CD1c-positive myeloid dendritic cell (primary cell): ENCODE results near the gene ACAD10.

Experiments used
- DNase-seq: peaks from one replicate; pipeline ENCODE4 v3.0.0-alpha.2; 2016; ENCODE audit errors: extremely low spot score

The ACAD10 gene

DNA sequence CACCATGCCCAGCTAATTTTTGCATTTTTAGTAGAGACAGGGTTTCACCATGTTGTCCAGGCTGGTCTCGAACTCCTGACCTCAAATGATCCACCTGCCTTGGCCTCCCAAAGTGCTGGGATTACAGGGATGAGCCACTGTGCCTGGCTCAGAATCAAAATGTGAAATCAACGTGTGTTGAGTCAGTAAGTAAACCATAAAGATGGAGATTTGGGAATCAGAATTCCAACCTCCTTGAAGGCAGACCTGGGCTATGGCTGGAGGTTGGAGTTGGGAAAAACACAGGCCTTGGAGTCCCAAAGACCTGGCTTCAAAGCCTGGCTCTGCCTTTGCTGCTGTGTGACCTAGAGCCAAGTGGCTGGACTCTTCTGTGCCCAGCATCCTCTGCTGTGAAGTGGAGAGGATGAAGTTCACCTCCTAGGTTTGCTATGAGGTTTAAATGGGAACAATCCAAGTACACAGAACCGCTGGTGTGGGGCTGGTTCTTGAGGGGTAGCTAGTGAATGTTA, 91.0 kb downstream of the ACAD10 start:
- DNase-seq = no peak

DNA sequence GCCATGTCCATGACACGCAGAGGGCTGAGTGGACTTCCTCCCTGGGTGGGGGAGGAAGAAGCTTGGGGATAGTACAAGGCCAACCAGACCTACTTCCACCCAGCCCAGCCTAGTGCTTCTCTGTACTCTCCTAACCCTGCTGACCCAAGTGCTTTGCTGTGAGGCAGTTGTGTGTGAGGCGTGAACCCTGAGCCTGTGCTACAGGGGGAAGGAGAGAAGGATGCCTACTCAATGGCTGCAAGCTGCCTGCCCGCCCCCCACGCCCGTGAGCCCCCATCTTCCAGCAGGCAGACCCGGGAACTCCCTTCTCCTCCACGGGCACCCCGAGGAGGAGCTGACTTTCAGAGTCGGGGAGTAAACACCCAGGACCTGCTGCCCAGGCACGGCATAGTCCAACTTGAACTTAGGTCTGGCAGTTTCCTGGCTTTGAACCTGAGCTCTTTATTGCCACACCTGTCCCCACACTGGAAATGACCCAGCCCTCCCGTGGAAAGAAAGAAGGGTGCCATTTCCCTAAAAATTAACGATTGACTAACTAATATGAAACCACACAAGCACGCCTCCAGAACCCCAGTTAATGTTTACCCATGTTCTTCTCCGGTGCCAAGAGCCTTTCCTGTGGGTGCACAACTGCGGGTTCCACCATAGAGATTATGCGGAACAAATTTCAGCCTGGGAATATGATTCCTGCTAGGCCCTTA, 91.6 kb downstream of the ACAD10 start:
- DNase-seq = peak; percentile 80

DNA sequence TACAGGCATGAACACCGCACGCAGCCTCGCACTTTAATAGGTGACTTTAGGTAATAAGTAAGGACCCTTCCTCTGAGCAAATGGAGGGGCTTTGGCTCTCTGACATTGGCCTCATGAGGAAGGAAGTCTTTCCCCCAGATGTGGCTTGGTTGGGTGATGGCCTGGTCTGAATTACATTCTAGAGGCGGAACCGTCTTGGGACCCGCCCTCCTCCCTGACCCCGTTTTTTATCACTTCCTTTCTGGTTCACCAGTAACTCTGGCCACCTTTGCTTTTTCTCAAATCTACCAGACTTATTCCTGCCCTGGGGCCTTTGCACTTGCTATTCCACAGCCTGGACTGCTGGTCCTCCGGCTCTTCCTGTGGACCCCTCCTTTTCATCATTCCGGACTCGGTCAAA, 94.3 kb downstream of the ACAD10 start:
- DNase-seq = peak; percentile 14

DNA sequence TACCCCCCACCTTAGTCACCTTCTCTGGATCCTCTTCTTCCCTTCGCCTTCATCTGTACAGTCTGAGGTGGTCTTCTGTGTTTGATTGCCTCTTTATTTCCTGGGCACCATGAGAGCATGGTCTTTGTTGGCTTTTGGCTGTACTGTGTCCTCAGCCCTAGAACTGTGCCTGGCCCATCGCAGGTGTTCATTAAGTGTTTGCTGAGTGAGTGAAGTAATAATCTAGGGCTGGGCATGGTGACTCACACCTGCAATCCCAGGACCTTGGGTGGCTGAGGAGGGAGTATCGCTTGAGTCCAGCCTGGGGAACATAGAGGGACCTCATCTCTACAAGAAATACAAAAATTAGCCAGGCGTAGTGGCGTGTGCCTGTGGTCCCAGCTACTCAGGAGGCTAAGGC, 94.8 kb downstream of the ACAD10 start:
- no peak for DNase-seq

DNA sequence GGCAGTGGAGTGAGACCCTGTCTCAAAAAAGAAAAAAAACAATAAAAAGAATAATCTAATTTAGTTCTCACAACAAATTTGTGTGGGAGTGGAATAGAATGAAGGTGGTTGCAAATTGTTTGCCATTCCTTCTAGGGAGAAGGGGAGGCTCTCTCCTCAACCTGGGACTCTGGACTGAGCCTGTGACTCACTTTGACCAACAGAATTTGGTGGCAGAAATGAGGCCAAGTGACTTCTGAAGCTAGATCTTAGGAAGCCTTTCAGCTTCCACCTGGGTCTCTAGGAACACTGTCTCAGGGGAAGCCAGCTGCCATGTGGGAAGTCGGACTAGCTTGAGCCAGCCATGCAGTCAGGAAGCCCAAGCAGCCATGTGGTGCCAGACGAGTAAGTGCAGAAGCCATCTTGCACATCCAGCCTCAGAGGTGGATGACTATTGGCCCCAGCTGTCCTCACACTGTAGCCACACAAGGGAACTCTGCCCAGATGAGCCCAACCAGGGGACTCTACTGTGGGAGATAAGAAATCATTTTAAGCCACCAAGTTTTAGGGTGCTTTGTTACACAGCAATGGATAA, 95.3 kb downstream of the ACAD10 start:
- DNase-seq = no peak

DNA sequence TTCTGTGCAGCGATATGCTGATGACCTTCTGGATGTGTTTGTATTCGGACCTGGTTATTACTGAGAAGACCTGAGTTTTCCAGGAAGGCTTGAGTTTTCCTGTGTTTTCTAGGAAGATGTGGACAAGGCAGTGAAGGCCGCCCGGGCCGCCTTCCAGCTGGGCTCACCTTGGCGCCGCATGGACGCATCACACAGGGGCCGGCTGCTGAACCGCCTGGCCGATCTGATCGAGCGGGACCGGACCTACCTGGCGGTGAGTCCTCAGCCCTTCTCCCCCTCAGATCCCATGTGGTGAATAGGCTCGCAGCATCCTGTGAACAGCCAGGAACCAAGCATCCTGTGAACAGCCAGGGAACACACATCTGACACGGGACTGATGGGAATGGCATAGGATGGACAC, 97.2 kb downstream of the ACAD10 start:
- no peak for DNase-seq

- no peak for DNase-seq
These were observed 99.1 kb downstream of the ACAD10 start for GRCh38 chr12:111784953-111785352.

DNA sequence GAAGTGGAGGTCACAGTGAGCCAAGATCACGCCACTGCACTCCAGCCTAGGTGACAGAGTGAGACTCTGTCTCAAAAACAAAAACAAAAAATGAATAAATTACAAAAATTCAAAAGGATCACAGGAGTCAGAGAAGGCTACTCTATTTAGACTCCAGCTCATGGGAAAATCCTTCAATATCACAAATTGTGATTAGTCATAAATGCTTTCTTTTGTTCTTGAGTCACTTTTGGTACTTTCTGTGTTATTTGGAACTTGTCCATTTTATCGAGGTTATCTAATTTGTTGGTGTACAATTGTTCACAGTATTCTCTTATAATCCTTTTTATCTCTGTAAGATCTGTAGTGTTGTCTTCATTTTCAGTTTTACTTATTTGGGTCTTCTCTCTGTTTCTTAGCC, 99.8 kb downstream of the ACAD10 start:
- DNase-seq = no peak

GRCh38 chr12:111788178-111788654, 102.4 kb downstream of the ACAD10 start:
- DNase-seq = peak; percentile 64

GRCh38 chr12:111789779-111790178, 103.9 kb downstream of the ACAD10 start:
- DNase-seq = no peak

- no peak for DNase-seq
These were observed 105.7 kb downstream of the ACAD10 start for GRCh38 chr12:111791507-111791906.

DNA sequence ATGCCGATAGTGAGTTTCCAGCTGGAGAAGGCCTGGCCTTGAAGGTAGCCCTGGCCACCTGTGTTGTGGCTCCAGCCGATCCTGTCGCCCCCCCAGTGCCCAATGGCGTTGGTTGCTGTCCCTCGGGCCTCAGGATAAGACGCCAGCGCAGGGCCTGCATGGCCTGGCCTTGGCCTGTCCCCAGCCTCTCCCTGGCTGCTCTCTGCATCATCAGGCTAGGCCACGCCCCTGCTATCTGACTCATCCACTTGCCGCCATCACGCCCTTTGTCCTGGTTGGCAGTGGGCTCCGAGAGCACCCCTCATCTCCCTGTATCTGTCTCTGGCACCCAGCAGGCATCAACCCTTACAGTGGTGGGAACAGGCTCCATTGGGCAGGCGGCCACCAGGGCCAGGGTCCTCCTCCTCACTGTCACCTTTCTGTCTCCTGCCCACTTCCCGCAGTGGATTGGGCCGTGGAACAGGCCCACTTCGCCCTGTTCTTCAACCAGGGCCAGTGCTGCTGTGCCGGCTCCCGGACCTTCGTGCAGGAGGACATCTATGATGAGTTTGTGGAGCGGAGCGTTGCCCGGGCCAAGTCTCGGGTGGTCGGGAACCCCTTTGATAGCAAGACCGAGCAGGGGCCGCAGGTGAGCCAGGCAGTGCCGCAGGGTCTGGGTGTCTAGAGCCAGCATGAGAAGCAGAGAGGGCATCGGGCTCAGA, 106.5 kb downstream of the ACAD10 start:
- DNase-seq = no peak

DNA sequence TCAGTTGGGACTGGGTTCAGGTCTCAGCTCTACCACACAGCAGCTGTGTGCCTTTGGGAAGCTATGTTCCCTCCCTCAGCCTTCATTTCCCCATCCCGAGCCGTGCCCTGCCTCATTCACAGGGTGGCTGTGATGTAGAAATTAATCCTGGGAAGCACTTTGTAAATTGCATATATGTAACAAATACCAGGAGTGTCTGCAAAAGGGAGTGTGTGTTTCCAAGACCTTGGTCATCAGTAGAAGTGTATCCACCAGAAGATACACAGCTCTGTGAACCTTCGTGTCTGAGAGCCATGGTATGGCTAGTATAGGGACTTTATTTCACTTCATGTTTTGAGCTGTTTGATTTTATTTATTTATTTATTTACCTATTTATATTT, 107.0 kb downstream of the ACAD10 start:
- DNase-seq = no peak

DNA sequence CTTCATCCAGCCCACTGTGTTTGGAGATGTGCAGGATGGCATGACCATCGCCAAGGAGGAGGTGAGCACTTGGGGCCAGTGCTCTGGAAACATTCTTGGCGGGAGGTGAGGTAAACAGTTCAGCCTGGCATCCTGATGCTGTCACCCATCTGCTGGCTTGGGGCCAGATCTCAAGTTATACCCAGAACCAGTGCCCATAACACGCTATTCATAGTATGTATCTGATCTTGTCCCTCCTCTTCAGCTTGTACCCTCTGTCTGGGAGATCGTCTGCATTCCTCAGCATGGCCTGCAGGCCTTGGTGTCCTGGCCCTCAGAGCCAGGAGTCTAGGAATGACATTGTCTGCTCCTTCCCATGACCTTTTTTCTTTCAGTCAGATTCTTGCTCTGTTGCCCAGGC, 112.3 kb downstream of the ACAD10 start:
- DNase-seq = no peak

- no peak for DNase-seq
These were observed 113.9 kb downstream of the ACAD10 start for GRCh38 chr12:111799758-111800157.

GRCh38 chr12:111803038-111803626, 117.3 kb downstream of the ACAD10 start:
- DNase-seq = no peak

DNA sequence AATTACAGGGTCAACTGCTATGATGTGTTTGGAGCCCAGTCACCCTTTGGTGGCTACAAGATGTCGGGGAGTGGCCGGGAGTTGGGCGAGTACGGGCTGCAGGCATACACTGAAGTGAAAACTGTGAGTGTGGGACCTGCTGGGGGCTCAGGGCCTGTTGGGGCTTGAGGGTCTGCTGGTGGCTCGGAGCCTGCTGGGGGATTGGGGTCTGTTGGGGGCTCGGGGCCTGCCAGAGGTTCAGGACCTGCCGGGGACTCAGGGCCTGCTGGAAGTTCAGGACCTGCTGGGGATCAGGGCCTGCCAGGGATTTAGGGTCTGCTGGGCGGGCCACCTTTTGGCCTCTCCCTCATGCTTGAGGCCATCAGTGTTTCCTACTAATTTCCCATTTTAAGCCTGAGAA, 118.0 kb downstream of the ACAD10 start:
- DNase-seq = no peak

DNA sequence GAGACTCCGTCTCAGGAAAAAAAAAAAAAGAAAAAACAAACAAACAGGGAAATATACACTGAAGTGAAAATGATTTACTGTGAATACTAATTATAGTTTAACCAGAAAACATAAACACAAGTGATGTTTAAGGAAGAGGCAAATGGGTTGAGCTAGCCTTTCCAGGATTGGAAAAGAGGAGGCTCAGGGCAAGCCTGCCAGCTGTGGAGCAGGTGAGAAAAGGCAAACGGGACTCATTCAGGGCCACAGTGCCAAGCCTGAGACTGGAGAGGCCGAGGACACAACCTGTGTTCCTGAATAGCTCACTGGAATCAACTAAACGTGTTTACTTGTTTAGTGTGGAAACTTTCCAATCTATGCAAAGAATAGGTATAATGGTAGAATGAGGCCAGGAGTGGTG, 120.5 kb downstream of the ACAD10 start:
- DNase-seq = no peak
